ENCODE data around the gene MKRN1.
"Not testable (repeated sequence)": the region's sequence is repeated elsewhere in the genome, so short reads cannot be mapped to it uniquely, and the experiment has no call there.

Gene MKRN1

DNA sequence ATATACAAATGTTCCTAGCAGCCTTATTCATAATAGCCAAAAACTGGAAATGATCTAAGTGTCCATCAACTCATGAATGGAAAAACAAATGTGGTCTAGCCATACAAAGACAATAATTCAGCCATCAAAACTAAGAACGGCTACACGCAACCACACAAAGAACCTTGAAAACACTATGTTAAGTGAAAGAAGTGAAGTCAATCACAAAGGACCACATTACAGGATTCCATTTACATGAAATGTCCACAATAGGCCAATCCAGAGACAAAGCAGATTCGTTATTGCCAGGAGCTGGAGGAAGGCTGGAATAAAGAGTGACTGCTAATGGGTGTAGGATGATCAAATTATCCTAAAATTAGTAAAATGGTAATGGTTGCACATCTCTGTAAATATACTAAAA is 21.1 kb downstream of the MKRN1 start:
- no peaks in the 10 kb centered on the region for H3K9me3 ChIP-seq (ENCODE audit: control insufficient read depth, low read length)
- peaks cover 60% of the 10 kb centered on the region for H3K36me3 ChIP-seq (ENCODE audit: control insufficient read depth, insufficient read depth, low read length)
- no peak for DNase-seq
- H3K27me3 ChIP-seq (replicated peaks; ENCODE audit: control insufficient read depth, insufficient read depth, low read length, poor library complexity, severe bottlenecking), result no peaks in the 10 kb centered on the region
- H3K4me1 ChIP-seq (ENCODE audit: control insufficient read depth, insufficient read depth, low read length, poor library complexity, severe bottlenecking), result no peaks in the 10 kb centered on the region
- no peak overlapping the region for H3K27ac ChIP-seq (ENCODE audit: insufficient read depth, low read length, poor library complexity, severe bottlenecking)
- no peak overlapping the region for H3K4me3 ChIP-seq (ENCODE audit: insufficient read depth, low read depth, low read length, poor library complexity, severe bottlenecking)

- peaks cover 58% of the 10 kb centered on the region for H3K36me3 ChIP-seq (ENCODE audit: control insufficient read depth, insufficient read depth, low read length)
- no peak for DNase-seq
- no peak overlapping the region for H3K27ac ChIP-seq (ENCODE audit: insufficient read depth, low read length, poor library complexity, severe bottlenecking)
- no peaks in the 10 kb centered on the region for H3K27me3 ChIP-seq (replicated peaks; ENCODE audit: control insufficient read depth, insufficient read depth, low read length, poor library complexity, severe bottlenecking)
- no peaks in the 10 kb centered on the region for H3K9me3 ChIP-seq (ENCODE audit: control insufficient read depth, low read length)
- no peaks in the 10 kb centered on the region for H3K4me1 ChIP-seq (ENCODE audit: control insufficient read depth, insufficient read depth, low read length, poor library complexity, severe bottlenecking)
- no peak overlapping the region for H3K4me3 ChIP-seq (ENCODE audit: insufficient read depth, low read depth, low read length, poor library complexity, severe bottlenecking)
These were observed 22.7 kb downstream of the MKRN1 start for GRCh38 chr7:140456551-140457051.

- Histone ChIP-seq H3K4me3 (ENCODE audit: insufficient read depth, low read depth, low read length, poor library complexity, severe bottlenecking) (no peak overlapping the region), H3K4me1 (ENCODE audit: control insufficient read depth, insufficient read depth, low read length, poor library complexity, severe bottlenecking) (no peaks in the 10 kb centered on the region), H3K27ac (ENCODE audit: insufficient read depth, low read length, poor library complexity, severe bottlenecking) (no peak overlapping the region), H3K9me3 (ENCODE audit: control insufficient read depth, low read length) (no peaks in the 10 kb centered on the region), H3K27me3 (replicated peaks; ENCODE audit: control insufficient read depth, insufficient read depth, low read length, poor library complexity, severe bottlenecking) (no peaks in the 10 kb centered on the region), H3K36me3 (ENCODE audit: control insufficient read depth, insufficient read depth, low read length) (peaks cover 52% of the 10 kb centered on the region)
- DNase-seq, result no peak
These were observed 23.6 kb downstream of the MKRN1 start for GRCh38 chr7:140455743-140456142.

GRCh38 chr7:140454657-140455015 is 24.7 kb downstream of the MKRN1 start:
- H3K4me3 ChIP-seq (ENCODE audit: insufficient read depth, low read depth, low read length, poor library complexity, severe bottlenecking), result no peak overlapping the region
- no peak overlapping the region for H3K27ac ChIP-seq (ENCODE audit: insufficient read depth, low read length, poor library complexity, severe bottlenecking)
- H3K36me3 ChIP-seq (ENCODE audit: control insufficient read depth, insufficient read depth, low read length), result peaks cover 48% of the 10 kb centered on the region
- H3K27me3 ChIP-seq (replicated peaks; ENCODE audit: control insufficient read depth, insufficient read depth, low read length, poor library complexity, severe bottlenecking), result no peaks in the 10 kb centered on the region
- no peak for DNase-seq
- H3K9me3 ChIP-seq (ENCODE audit: control insufficient read depth, low read length), result no peaks in the 10 kb centered on the region
- H3K4me1 ChIP-seq (ENCODE audit: control insufficient read depth, insufficient read depth, low read length, poor library complexity, severe bottlenecking), result no peaks in the 10 kb centered on the region

- not testable (repeated sequence) for H3K27ac ChIP-seq (ENCODE audit: insufficient read depth, low read length, poor library complexity, severe bottlenecking); H3K4me1 ChIP-seq (ENCODE audit: control insufficient read depth, insufficient read depth, low read length, poor library complexity, severe bottlenecking); H3K9me3 ChIP-seq (ENCODE audit: control insufficient read depth, low read length); H3K27me3 ChIP-seq (replicated peaks; ENCODE audit: control insufficient read depth, insufficient read depth, low read length, poor library complexity, severe bottlenecking); H3K4me3 ChIP-seq (ENCODE audit: insufficient read depth, low read depth, low read length, poor library complexity, severe bottlenecking); DNase-seq
- H3K36me3 ChIP-seq (ENCODE audit: control insufficient read depth, insufficient read depth, low read length), result peaks cover 41% of the 10 kb centered on the region
These were observed 25.3 kb downstream of the MKRN1 start for GRCh38 chr7:140453785-140454656.

DNA sequence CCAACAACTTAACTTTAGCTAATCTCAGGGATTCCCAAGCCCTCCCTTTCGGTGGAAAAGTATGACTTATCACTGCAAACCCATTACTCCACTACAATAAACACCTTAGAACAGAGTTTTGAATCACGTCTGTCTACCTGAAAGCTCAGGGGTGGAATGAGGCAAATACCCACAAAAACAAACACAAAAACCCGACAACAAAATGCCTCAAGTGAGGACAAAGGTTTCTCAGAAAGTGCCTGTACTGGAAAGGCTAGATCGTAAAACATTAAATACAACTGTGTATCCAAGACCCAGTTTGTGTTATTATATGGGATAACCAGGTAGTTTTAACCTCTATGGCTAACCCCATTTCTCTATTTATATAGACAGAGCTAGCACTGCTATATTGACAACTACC is 26.0 kb downstream of the MKRN1 start:
- Histone ChIP-seq H3K36me3 (ENCODE audit: control insufficient read depth, insufficient read depth, low read length) (peaks cover 34% of the 10 kb centered on the region), H3K4me3 (ENCODE audit: insufficient read depth, low read depth, low read length, poor library complexity, severe bottlenecking) (no peak overlapping the region), H3K27ac (ENCODE audit: insufficient read depth, low read length, poor library complexity, severe bottlenecking) (no peak overlapping the region), H3K9me3 (ENCODE audit: control insufficient read depth, low read length) (no peaks in the 10 kb centered on the region), H3K27me3 (replicated peaks; ENCODE audit: control insufficient read depth, insufficient read depth, low read length, poor library complexity, severe bottlenecking) (no peaks in the 10 kb centered on the region), H3K4me1 (ENCODE audit: control insufficient read depth, insufficient read depth, low read length, poor library complexity, severe bottlenecking) (no peaks in the 10 kb centered on the region)
- DNase-seq, result no peak

GRCh38 chr7:140451716-140452115 is 27.6 kb downstream of the MKRN1 start:
- Histone ChIP-seq H3K4me3 (ENCODE audit: insufficient read depth, low read depth, low read length, poor library complexity, severe bottlenecking) (no peak overlapping the region), H3K36me3 (ENCODE audit: control insufficient read depth, insufficient read depth, low read length) (peaks cover 32% of the 10 kb centered on the region), H3K27ac (ENCODE audit: insufficient read depth, low read length, poor library complexity, severe bottlenecking) (no peak overlapping the region), H3K4me1 (ENCODE audit: control insufficient read depth, insufficient read depth, low read length, poor library complexity, severe bottlenecking) (no peaks in the 10 kb centered on the region), H3K9me3 (ENCODE audit: control insufficient read depth, low read length) (no peaks in the 10 kb centered on the region), H3K27me3 (replicated peaks; ENCODE audit: control insufficient read depth, insufficient read depth, low read length, poor library complexity, severe bottlenecking) (no peaks in the 10 kb centered on the region)
- DNase-seq, result no peak

DNA sequence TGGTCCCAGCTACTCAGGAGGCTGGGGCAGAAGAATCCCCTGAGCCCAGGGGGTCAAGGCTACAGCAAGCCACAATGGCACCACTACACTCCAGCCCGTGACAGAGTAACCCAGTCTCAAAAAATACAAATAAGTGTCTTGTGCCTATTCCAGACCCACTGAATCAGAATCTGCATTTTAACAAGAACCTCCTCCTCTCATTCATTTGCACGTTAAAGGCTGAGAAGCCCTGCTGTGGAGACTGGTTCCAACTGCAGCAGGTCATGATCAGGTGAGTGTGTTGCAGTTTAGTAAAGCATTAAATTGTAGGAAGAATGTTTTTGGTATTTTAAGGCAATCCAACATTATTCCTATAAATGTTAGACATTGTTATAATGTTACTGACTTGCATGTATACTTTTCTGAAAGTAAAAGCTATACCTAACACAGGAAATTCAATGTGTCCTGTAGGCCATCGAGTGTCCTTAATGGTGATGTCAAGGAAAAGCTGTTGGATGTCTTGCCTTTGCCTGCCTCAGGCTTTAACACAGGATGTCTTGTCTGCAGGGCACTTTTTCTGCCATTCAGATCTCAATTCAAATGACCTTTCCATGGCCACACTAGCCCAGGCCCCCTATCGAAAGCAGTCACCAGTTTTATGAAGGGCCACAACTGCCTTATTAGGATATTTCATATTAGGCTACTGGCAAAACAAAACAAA is 30.4 kb downstream of the MKRN1 start:
- H3K27ac ChIP-seq (ENCODE audit: insufficient read depth, low read length, poor library complexity, severe bottlenecking), result no peak overlapping the region
- H3K36me3 ChIP-seq (ENCODE audit: control insufficient read depth, insufficient read depth, low read length), result peaks cover 9% of the 10 kb centered on the region
- no peaks in the 10 kb centered on the region for H3K9me3 ChIP-seq (ENCODE audit: control insufficient read depth, low read length)
- no peak for DNase-seq
- H3K4me1 ChIP-seq (ENCODE audit: control insufficient read depth, insufficient read depth, low read length, poor library complexity, severe bottlenecking), result no peaks in the 10 kb centered on the region
- no peaks in the 10 kb centered on the region for H3K27me3 ChIP-seq (replicated peaks; ENCODE audit: control insufficient read depth, insufficient read depth, low read length, poor library complexity, severe bottlenecking)
- no peak overlapping the region for H3K4me3 ChIP-seq (ENCODE audit: insufficient read depth, low read depth, low read length, poor library complexity, severe bottlenecking)

GRCh38 chr7:140447841-140448240 is 31.5 kb downstream of the MKRN1 start:
- Histone ChIP-seq H3K4me3 (ENCODE audit: insufficient read depth, low read depth, low read length, poor library complexity, severe bottlenecking) (no peak overlapping the region), H3K9me3 (ENCODE audit: control insufficient read depth, low read length) (no peaks in the 10 kb centered on the region), H3K36me3 (ENCODE audit: control insufficient read depth, insufficient read depth, low read length) (no peaks in the 10 kb centered on the region), H3K27ac (ENCODE audit: insufficient read depth, low read length, poor library complexity, severe bottlenecking) (no peak overlapping the region), H3K4me1 (ENCODE audit: control insufficient read depth, insufficient read depth, low read length, poor library complexity, severe bottlenecking) (no peaks in the 10 kb centered on the region), H3K27me3 (replicated peaks; ENCODE audit: control insufficient read depth, insufficient read depth, low read length, poor library complexity, severe bottlenecking) (no peaks in the 10 kb centered on the region)
- DNase-seq, result no peak

DNA sequence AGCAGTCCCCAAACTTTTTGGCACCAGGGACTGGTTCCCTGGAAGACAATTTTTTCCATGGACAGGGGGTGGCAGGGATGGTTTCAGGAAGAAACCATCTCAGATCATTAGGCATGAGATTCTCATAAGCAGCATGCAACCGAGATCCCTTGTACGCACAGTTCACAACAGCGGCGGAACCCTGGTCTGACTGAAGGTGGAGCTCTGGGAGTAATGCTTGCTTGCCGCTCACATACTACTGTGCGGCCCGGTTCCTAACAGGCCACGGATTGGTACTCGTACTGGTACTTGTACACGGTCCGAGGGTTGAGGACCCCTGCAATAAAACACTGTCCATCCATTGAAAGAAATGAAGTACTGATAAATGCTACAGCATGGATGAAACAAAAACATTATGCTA is 32.8 kb downstream of the MKRN1 start:
- H3K9me3 ChIP-seq (ENCODE audit: control insufficient read depth, low read length), result no peaks in the 10 kb centered on the region
- H3K27ac ChIP-seq (ENCODE audit: insufficient read depth, low read length, poor library complexity, severe bottlenecking), result no peak overlapping the region
- DNase-seq, result no peak
- H3K4me1 ChIP-seq (ENCODE audit: control insufficient read depth, insufficient read depth, low read length, poor library complexity, severe bottlenecking), result no peaks in the 10 kb centered on the region
- H3K27me3 ChIP-seq (replicated peaks; ENCODE audit: control insufficient read depth, insufficient read depth, low read length, poor library complexity, severe bottlenecking), result no peaks in the 10 kb centered on the region
- no peak overlapping the region for H3K4me3 ChIP-seq (ENCODE audit: insufficient read depth, low read depth, low read length, poor library complexity, severe bottlenecking)
- no peaks in the 10 kb centered on the region for H3K36me3 ChIP-seq (ENCODE audit: control insufficient read depth, insufficient read depth, low read length)

Measured in effector memory CD4-positive, alpha-beta T cell (primary cell).